ENCODE data around the gene CD47. TPM values are rescaled to one million over a fixed set of nuclear protein-coding genes. Genes with fewer than 3 reads are reported as not detected.

Gene CD47
- total RNA-seq, 2 experiments from 2014 or later, result 58.6 to 104 TPM

- Mint-ChIP-seq H3K27ac (no peak overlapping the region), H3K27me3 (no peaks in the 10 kb centered on the region), H3K4me3 (no peak overlapping the region), H3K36me3 (ENCODE audit: low read depth) (no peaks in the 10 kb centered on the region), H3K4me1 (peaks cover 6% of the 10 kb centered on the region), H3K9me3 (ENCODE audit: low read depth) (no peaks in the 10 kb centered on the region)
- ChIA-PET POLR2A (no interaction called here), CTCF (interaction anchor here (0.6 to 2.0 kb wide), 2 partner anchors 9 to 97 kb away, joined by 3 to 7 read pairs; no protein-coding TSS in a partner anchor)
- ATAC-seq, result no peak
- no peak for DNase-seq
- intact Hi-C loops (cut with DNase I, micrococcal nuclease), result no loop called here
Measured at GRCh38 chr3:107995823-107996222, 95.0 kb downstream of the CD47 start.

- H3K36me3 Mint-ChIP-seq (ENCODE audit: low read depth), result no peaks in the 10 kb centered on the region
- CTCF ChIA-PET, result interaction anchor here (0.6 to 2.0 kb wide), 3 partner anchors 7 to 97 kb away, joined by 3 to 7 read pairs (median 3); no protein-coding TSS in a partner anchor
- H3K4me1 Mint-ChIP-seq, result peaks cover 6% of the 10 kb centered on the region
- H3K4me3 Mint-ChIP-seq, result no peak overlapping the region
- H3K27ac Mint-ChIP-seq, result no peak overlapping the region
- no peak for ATAC-seq
- no peaks in the 10 kb centered on the region for H3K27me3 Mint-ChIP-seq
- intact Hi-C loops (cut with DNase I, micrococcal nuclease), result no loop called here
- no peak for DNase-seq
- POLR2A ChIA-PET, result no interaction called here
- H3K9me3 Mint-ChIP-seq (ENCODE audit: low read depth), result no peaks in the 10 kb centered on the region
Measured at GRCh38 chr3:107994956-107995715, 95.7 kb downstream of the CD47 start.

- Mint-ChIP-seq H3K4me1 (peaks cover 6% of the 10 kb centered on the region), H3K36me3 (ENCODE audit: low read depth) (no peaks in the 10 kb centered on the region), H3K27ac (no peak overlapping the region), H3K9me3 (ENCODE audit: low read depth) (no peaks in the 10 kb centered on the region), H3K4me3 (no peak overlapping the region), H3K27me3 (no peaks in the 10 kb centered on the region)
- DNase-seq (no peak), ATAC-seq (no peak)
- POLR2A ChIA-PET, result interaction anchor here (0.6 kb wide), 1 partner anchor 1351 kb away, joined by 5 read pairs; no protein-coding TSS in a partner anchor
- CTCF ChIA-PET, result interaction anchor here (1.2 kb wide), 1 partner anchor 8 kb away, joined by 3 read pairs; no protein-coding TSS in a partner anchor
- intact Hi-C loops (cut with DNase I, micrococcal nuclease), result no loop called here
Measured at GRCh38 chr3:107994181-107994580, 96.7 kb downstream of the CD47 start.

GRCh38 chr3:107993771-107994170 lies 97.1 kb downstream of the CD47 start:
- no peaks in the 10 kb centered on the region for H3K27me3 Mint-ChIP-seq
- DNase-seq, result no peak

More at GRCh38 chr3:107993771-107994170, 97.1 kb downstream of the CD47 start:
- H3K4me3 Mint-ChIP-seq, result no peak overlapping the region
- ChIA-PET CTCF (interaction anchor here (1.2 kb wide), 1 partner anchor 9 kb away, joined by 3 read pairs; no protein-coding TSS in a partner anchor), POLR2A (interaction anchor here (0.6 kb wide), 1 partner anchor 1352 kb away, joined by 5 read pairs; no protein-coding TSS in a partner anchor)
- no peak overlapping the region for H3K27ac Mint-ChIP-seq
- no peak for ATAC-seq
- H3K9me3 Mint-ChIP-seq (ENCODE audit: low read depth), result no peaks in the 10 kb centered on the region
- peaks cover 6% of the 10 kb centered on the region for H3K4me1 Mint-ChIP-seq
- intact Hi-C loops (cut with DNase I, micrococcal nuclease), result no loop called here
- H3K36me3 Mint-ChIP-seq (ENCODE audit: low read depth), result no peaks in the 10 kb centered on the region

Other genes with a start within 250 kb of the CD47 start
- 10 to 100 TPM; 27.9 to 29.6 TPM for gene IFT57, start 131.4 kb upstream of the CD47 start, total RNA-seq
- under 1 TPM; 0.27 to 0.70 TPM for gene HHLA2, start 205.5 kb upstream of the CD47 start, total RNA-seq